ENCODE data around the gene MAPKBP1. TPM values are rescaled to one million over a fixed set of nuclear protein-coding genes. Genes with fewer than 3 reads are reported as not detected.

MAPKBP1 gene
- total and polyA plus RNA-seq, 3 experiments from 2014 or later = 4.8 to 17.8 (median 16.0) TPM

GRCh38 chr15:41817781-41818180 is 43.5 kb downstream of the MAPKBP1 start:
- Mint-ChIP-seq H3K27ac (no peak overlapping the region), H3K9me3 (no peaks in the 10 kb centered on the region), H3K4me3 (no peak overlapping the region), H3K36me3 (peaks cover 0 to 90% (median 16%) of the 10 kb centered on the region in 3 donors), H3K27me3 (no peaks in the 10 kb centered on the region), H3K4me1 (no peaks in the 10 kb centered on the region)
- Histone ChIP-seq H3K4me3 (ENCODE audit: low read length) (no peak overlapping the region), H3K27me3 (ENCODE audit: insufficient read depth, low read length, poor library complexity, severe bottlenecking) (no peaks in the 10 kb centered on the region), H3K27ac (ENCODE audit: low read depth, low read length) (no peak overlapping the region), H3K36me3 (ENCODE audit: insufficient read depth, low read length) (peaks cover 9% of the 10 kb centered on the region), H3K4me1 (ENCODE audit: insufficient read depth, low read length) (no peaks in the 10 kb centered on the region), H3K9me3 (ENCODE audit: low read length) (no peaks in the 10 kb centered on the region)
- ChIA-PET POLR2A (no interaction called here), CTCF (interaction anchor here (0.8 to 1.9 kb wide), 2 partner anchors 45 to 87 kb away, joined by 3 to 10 read pairs; partner anchors contain the start of gene MAPKBP1)
- peak in 1 of 5 donors; percentile 22 for DNase-seq

DNA sequence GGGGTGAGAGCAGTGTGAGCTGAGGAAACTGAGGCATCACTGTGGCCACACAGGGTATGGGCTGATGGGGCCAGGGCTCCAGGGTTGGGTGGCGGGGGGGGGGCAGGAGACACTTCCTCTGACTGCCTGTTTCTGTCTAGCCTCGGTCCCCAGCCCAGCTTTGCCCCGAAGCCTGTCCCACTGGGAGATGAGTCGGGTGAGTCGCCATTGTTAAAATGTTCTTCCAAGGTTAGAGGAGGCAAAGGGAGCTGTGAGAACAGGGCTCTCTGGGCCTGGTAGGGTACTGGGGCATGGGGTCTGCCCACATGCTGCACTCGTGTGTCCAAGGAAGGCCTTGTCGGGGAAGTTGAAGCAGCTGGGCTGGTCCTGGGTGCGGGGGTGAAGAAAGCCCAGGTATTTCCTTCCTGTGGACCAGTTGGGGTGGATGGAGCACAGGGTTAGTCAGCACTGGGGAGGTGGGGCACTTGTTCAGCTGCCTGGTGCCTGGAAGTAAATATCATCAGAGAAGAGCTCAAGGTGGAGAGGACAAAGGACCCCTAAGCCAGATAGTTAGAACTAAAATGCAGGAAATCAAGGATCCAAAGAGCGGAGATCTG is 45.3 kb downstream of the MAPKBP1 start:
- H3K4me1 ChIP-seq (ENCODE audit: insufficient read depth, low read length) = no peaks in the 10 kb centered on the region
- no peak overlapping the region for H3K27ac ChIP-seq (ENCODE audit: low read depth, low read length)
- peak in 1 of 5 donors; percentile 20 for DNase-seq
- no peaks in the 10 kb centered on the region for H3K4me1 Mint-ChIP-seq
- H3K4me3 Mint-ChIP-seq = no peak overlapping the region
- H3K4me3 ChIP-seq (ENCODE audit: low read length) = no peak overlapping the region
- H3K36me3 Mint-ChIP-seq = peaks cover 0 to 88% (median 8%) of the 10 kb centered on the region in 3 donors
- CTCF ChIA-PET = interaction anchor here (1.4 kb wide), 1 partner anchor 26 kb away, joined by 3 read pairs; no protein-coding TSS in a partner anchor
- H3K9me3 ChIP-seq (ENCODE audit: low read length) = no peaks in the 10 kb centered on the region
- H3K36me3 ChIP-seq (ENCODE audit: insufficient read depth, low read length) = peaks cover 9% of the 10 kb centered on the region
- H3K27me3 ChIP-seq (ENCODE audit: insufficient read depth, low read length, poor library complexity, severe bottlenecking) = no peaks in the 10 kb centered on the region
- peak overlapping the region in 3 of 8 donors; percentile 19 to 87 (median 40) for H3K27ac Mint-ChIP-seq
- POLR2A ChIA-PET = no interaction called here
- H3K27me3 Mint-ChIP-seq = no peaks in the 10 kb centered on the region
- no peaks in the 10 kb centered on the region for H3K9me3 Mint-ChIP-seq

GRCh38 chr15:41820791-41821423 is 46.6 kb downstream of the MAPKBP1 start:
- Mint-ChIP-seq H3K27ac (peak overlapping the region in 3 of 8 donors; percentile 52 to 92 (median 82)), H3K4me1 (no peaks in the 10 kb centered on the region), H3K4me3 (no peak overlapping the region), H3K27me3 (no peaks in the 10 kb centered on the region), H3K9me3 (no peaks in the 10 kb centered on the region), H3K36me3 (peaks cover 0 to 81% (median 4%) of the 10 kb centered on the region in 3 donors)
- H3K27me3 ChIP-seq (ENCODE audit: insufficient read depth, low read length, poor library complexity, severe bottlenecking) = no peaks in the 10 kb centered on the region
- no peaks in the 10 kb centered on the region for H3K4me1 ChIP-seq (ENCODE audit: insufficient read depth, low read length)
- H3K4me3 ChIP-seq (ENCODE audit: low read length) = no peak overlapping the region
- DNase-seq = no peak
- peaks cover 9% of the 10 kb centered on the region for H3K36me3 ChIP-seq (ENCODE audit: insufficient read depth, low read length)
- ChIA-PET CTCF (interaction anchor here (1.4 to 1.8 kb wide), 3 partner anchors 9 to 47 kb away, joined by 3 to 7 read pairs (median 4); partner anchors contain the start of gene MAPKBP1), POLR2A (interaction anchor here (0.9 kb wide), 1 partner anchor 48 kb away, joined by 3 read pairs; no protein-coding TSS in a partner anchor)
- H3K27ac ChIP-seq (ENCODE audit: low read depth, low read length) = no peak overlapping the region
- no peaks in the 10 kb centered on the region for H3K9me3 ChIP-seq (ENCODE audit: low read length)

- Mint-ChIP-seq H3K4me1 (peaks cover 0 to 4% (median 3%) of the 10 kb centered on the region in 3 donors), H3K36me3 (peaks cover 0 to 72% (median 0%) of the 10 kb centered on the region in 3 donors), H3K4me3 (no peak overlapping the region), H3K27me3 (no peaks in the 10 kb centered on the region), H3K9me3 (no peaks in the 10 kb centered on the region), H3K27ac (peak overlapping the region in 1 of 8 donors; percentile 92)
- Histone ChIP-seq H3K36me3 (ENCODE audit: insufficient read depth, low read length) (peaks cover 9% of the 10 kb centered on the region), H3K27me3 (ENCODE audit: insufficient read depth, low read length, poor library complexity, severe bottlenecking) (no peaks in the 10 kb centered on the region), H3K4me3 (ENCODE audit: low read length) (no peak overlapping the region), H3K27ac (ENCODE audit: low read depth, low read length) (no peak overlapping the region), H3K9me3 (ENCODE audit: low read length) (no peaks in the 10 kb centered on the region), H3K4me1 (ENCODE audit: insufficient read depth, low read length) (no peaks in the 10 kb centered on the region)
- POLR2A ChIA-PET = no interaction called here
- DNase-seq = no peak
- CTCF ChIA-PET = interaction anchor here (1.4 to 1.8 kb wide), 2 partner anchors 10 to 48 kb away, joined by 4 to 7 read pairs; partner anchors contain the start of gene MAPKBP1
Observed at GRCh38 chr15:41821831-41822230, 47.5 kb downstream of the MAPKBP1 start.

- Mint-ChIP-seq H3K4me3 (no peak overlapping the region), H3K27ac (no peak overlapping the region), H3K9me3 (no peaks in the 10 kb centered on the region), H3K4me1 (peaks cover 0 to 5% (median 4%) of the 10 kb centered on the region in 3 donors), H3K27me3 (no peaks in the 10 kb centered on the region), H3K36me3 (peaks cover 0 to 65% (median 0%) of the 10 kb centered on the region in 3 donors)
- ChIA-PET CTCF (interaction anchor here (3.0 kb wide), 1 partner anchor 49 kb away, joined by 11 read pairs; the partner anchor contains the start of gene MAPKBP1), POLR2A (no interaction called here)
- no peak overlapping the region for H3K4me3 ChIP-seq (ENCODE audit: low read length)
- H3K27ac ChIP-seq (ENCODE audit: low read depth, low read length) = no peak overlapping the region
- DNase-seq = no peak
- H3K27me3 ChIP-seq (ENCODE audit: insufficient read depth, low read length, poor library complexity, severe bottlenecking) = no peaks in the 10 kb centered on the region
- no peaks in the 10 kb centered on the region for H3K9me3 ChIP-seq (ENCODE audit: low read length)
- peaks cover 9% of the 10 kb centered on the region for H3K36me3 ChIP-seq (ENCODE audit: insufficient read depth, low read length)
- no peaks in the 10 kb centered on the region for H3K4me1 ChIP-seq (ENCODE audit: insufficient read depth, low read length)
Observed at GRCh38 chr15:41822471-41822870, 48.2 kb downstream of the MAPKBP1 start.

- no peaks in the 10 kb centered on the region for H3K4me1 ChIP-seq (ENCODE audit: insufficient read depth, low read length)
- ChIA-PET POLR2A (no interaction called here), CTCF (interaction anchor here (0.8 to 3.0 kb wide), 3 partner anchors 11 to 82 kb away, joined by 4 to 11 read pairs (median 9); partner anchors contain the start of gene MAPKBP1)
- no peak overlapping the region for H3K4me3 Mint-ChIP-seq
- H3K9me3 Mint-ChIP-seq = no peaks in the 10 kb centered on the region
- no peaks in the 10 kb centered on the region for H3K9me3 ChIP-seq (ENCODE audit: low read length)
- H3K27ac Mint-ChIP-seq = no peak overlapping the region
- H3K27me3 Mint-ChIP-seq = no peaks in the 10 kb centered on the region
- no peak for DNase-seq
- peaks cover 0 to 64% (median 0%) of the 10 kb centered on the region in 3 donors for H3K36me3 Mint-ChIP-seq
- H3K27ac ChIP-seq (ENCODE audit: low read depth, low read length) = no peak overlapping the region
- peaks cover 9% of the 10 kb centered on the region for H3K36me3 ChIP-seq (ENCODE audit: insufficient read depth, low read length)
- no peak overlapping the region for H3K4me3 ChIP-seq (ENCODE audit: low read length)
- no peaks in the 10 kb centered on the region for H3K27me3 ChIP-seq (ENCODE audit: insufficient read depth, low read length, poor library complexity, severe bottlenecking)
- H3K4me1 Mint-ChIP-seq = peaks cover 0 to 8% (median 6%) of the 10 kb centered on the region in 3 donors
Observed at GRCh38 chr15:41822957-41823356, 48.7 kb downstream of the MAPKBP1 start.

DNA sequence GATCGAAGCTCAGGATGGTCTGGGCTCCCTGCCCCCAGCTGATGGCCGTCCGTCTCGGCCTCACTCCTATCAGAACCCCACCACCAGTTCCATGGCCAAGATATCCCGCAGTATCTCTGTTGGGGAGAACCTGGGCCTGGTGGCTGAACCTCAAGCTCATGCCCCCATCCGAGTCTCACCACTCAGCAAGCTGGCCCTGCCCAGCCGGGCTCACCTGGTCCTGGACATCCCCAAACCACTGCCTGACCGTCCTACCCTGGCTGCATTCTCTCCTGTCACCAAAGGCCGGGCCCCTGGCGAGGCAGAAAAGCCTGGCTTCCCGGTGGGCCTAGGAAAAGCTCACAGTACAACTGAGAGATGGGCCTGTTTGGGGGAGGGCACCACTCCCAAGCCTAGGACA is 49.2 kb downstream of the MAPKBP1 start:
- no peaks in the 10 kb centered on the region for H3K27me3 ChIP-seq (ENCODE audit: insufficient read depth, low read length, poor library complexity, severe bottlenecking)
- ChIA-PET POLR2A (no interaction called here), CTCF (interaction anchor here (0.8 to 3.0 kb wide), 3 partner anchors 12 to 81 kb away, joined by 4 to 11 read pairs (median 9); partner anchors contain the start of gene MAPKBP1)
- peaks cover 3% of the 10 kb centered on the region for H3K36me3 ChIP-seq (ENCODE audit: insufficient read depth, low read length)
- H3K4me3 ChIP-seq (ENCODE audit: low read length) = no peak overlapping the region
- Mint-ChIP-seq H3K27ac (no peak overlapping the region), H3K9me3 (no peaks in the 10 kb centered on the region), H3K27me3 (no peaks in the 10 kb centered on the region), H3K36me3 (peaks cover 0 to 61% (median 0%) of the 10 kb centered on the region in 3 donors), H3K4me3 (no peak overlapping the region), H3K4me1 (peaks cover 3 to 9% (median 7%) of the 10 kb centered on the region in 3 donors)
- peaks cover under 1% of the 10 kb centered on the region for H3K4me1 ChIP-seq (ENCODE audit: insufficient read depth, low read length)
- no peak for DNase-seq
- no peaks in the 10 kb centered on the region for H3K9me3 ChIP-seq (ENCODE audit: low read length)
- H3K27ac ChIP-seq (ENCODE audit: low read depth, low read length) = no peak overlapping the region

All from CD8-positive, alpha-beta memory T cell (primary cell).